DOHH2 (cell line): Measurements from ENCODE around the gene MYLK.

Experiments used
- H3F3A ChIP-seq: fragments of 200-600 bp; sonication (generic), shearing (Covaris generic); 2 replicates; pipeline ENCODE4 v1.6.0; 2016; ENCODE audit warnings: antibody characterized with exemption, mild to moderate bottlenecking; ENCODE audit not compliant: control insufficient read depth, insufficient read depth
- H3K27ac ChIP-seq: fragments of 200-600 bp; sonication (generic); 2 replicates; pipeline ENCODE4 v1.5.1; 2014; ENCODE audit warnings: low read depth, mild to moderate bottlenecking, low read length, moderate library complexity
- H3K27me3 ChIP-seq: fragments of 200-600 bp; sonication (generic); 2 replicates; pipeline ENCODE4 v1.6.1; 2014; ENCODE audit warnings: mild to moderate bottlenecking, low read length, mixed read lengths; ENCODE audit not compliant: control insufficient read depth
- H3K36me3 ChIP-seq: fragments of 200-600 bp; sonication (generic); 2 replicates; pipeline ENCODE4 v1.6.1; 2014; ENCODE audit warnings: mild to moderate bottlenecking, low read length, moderate library complexity, mixed read lengths; ENCODE audit not compliant: control insufficient read depth
- H3K4me1 ChIP-seq: fragments of 200-600 bp; sonication (generic); 2 replicates; pipeline ENCODE4 v1.6.1; 2014; ENCODE audit warnings: mild to moderate bottlenecking, low read length, mixed read lengths; ENCODE audit not compliant: control insufficient read depth
- H3K4me2 ChIP-seq: fragments of 200-600 bp; sonication (generic); 2 replicates; pipeline ENCODE4 v1.6.0; 2014; ENCODE audit warnings: mild to moderate bottlenecking, low read length, moderate library complexity
- H3K4me3 ChIP-seq: fragments of 200-600 bp; sonication (generic); 2 replicates; pipeline ENCODE4 v1.5.1; 2014; ENCODE audit warnings: mild to moderate bottlenecking, low read length, mixed read lengths
- H3K79me2 ChIP-seq: fragments of 200-600 bp; sonication (generic); 2 replicates; pipeline ENCODE4 v1.6.1; 2014; ENCODE audit warnings: mild to moderate bottlenecking, low read length, mixed read lengths; ENCODE audit not compliant: control insufficient read depth
- H3K9me2 ChIP-seq: fragments of 200-600 bp; sonication (generic); replicated peaks from 2 replicates; pipeline ENCODE4 v1.6.1; 2014; ENCODE audit warnings: mild to moderate bottlenecking, low read length, mixed read lengths; ENCODE audit not compliant: control insufficient read depth
- H3K9me3 ChIP-seq: fragments of 200-600 bp; sonication (generic); 2 replicates; pipeline ENCODE4 v1.6.1; 2014; ENCODE audit warnings: antibody characterized with exemption, low read length, mixed read lengths; ENCODE audit not compliant: control insufficient read depth, insufficient read depth
- H4K20me1 ChIP-seq: fragments of 200-600 bp; sonication (generic); 2 replicates; pipeline ENCODE4 v1.6.0; 2014; ENCODE audit warnings: low read depth, mild to moderate bottlenecking, antibody characterized with exemption, low read length, moderate library complexity; ENCODE audit not compliant: control insufficient read depth, insufficient read depth
- CTCF ChIP-seq: fragments of 200-600 bp; sonication (generic); IDR thresholded peaks from one replicate; pipeline ENCODE4 v1.5.1; 2014; ENCODE audit warnings: antibody characterized with exemption, mild to moderate bottlenecking, low read depth, low read length; ENCODE audit not compliant: poor library complexity, severe bottlenecking
- EZH2phosphoT487 ChIP-seq: fragments of 200-600 bp; sonication (generic); IDR thresholded peaks from 2 replicates; pipeline ENCODE4 v1.6.1; 2017; ENCODE audit warnings: borderline replicate concordance, mild to moderate bottlenecking, antibody characterized with exemption, low read length, moderate library complexity, mixed read lengths

Gene MYLK

GRCh38 chr3:123653221-123653682 is 230.9 kb downstream of the MYLK start:
- TF ChIP-seq CTCF (no peak), EZH2phosphoT487 (no peak)
- no peaks in the 10 kb centered on the region for H3K79me2 ChIP-seq
- H4K20me1 ChIP-seq: no peaks in the 10 kb centered on the region
- H3K9me2 ChIP-seq: no peaks in the 10 kb centered on the region
- H3K4me2 ChIP-seq: no peak overlapping the region
- no peaks in the 10 kb centered on the region for H3F3A ChIP-seq
- H3K9me3 ChIP-seq: peaks cover 5% of the 10 kb centered on the region; the same call in 1 of the 2 replicates
- no peak overlapping the region for H3K4me3 ChIP-seq
- no peaks in the 10 kb centered on the region for H3K36me3 ChIP-seq
- no peaks in the 10 kb centered on the region for H3K4me1 ChIP-seq
- H3K27me3 ChIP-seq: no peaks in the 10 kb centered on the region
- H3K27ac ChIP-seq: no peak overlapping the region

- Histone ChIP-seq H3K79me2 (no peaks in the 10 kb centered on the region), H3K36me3 (no peaks in the 10 kb centered on the region), H3K9me2 (no peaks in the 10 kb centered on the region), H4K20me1 (no peaks in the 10 kb centered on the region), H3K27ac (no peak overlapping the region), H3F3A (no peaks in the 10 kb centered on the region), H3K4me1 (no peaks in the 10 kb centered on the region), H3K4me2 (no peak overlapping the region), H3K9me3 (peaks cover 5% of the 10 kb centered on the region; the same call in 1 of the 2 replicates), H3K4me3 (no peak overlapping the region), H3K27me3 (no peaks in the 10 kb centered on the region)
- TF ChIP-seq CTCF: peak; percentile 80
- TF ChIP-seq EZH2phosphoT487: no peak
Measured at GRCh38 chr3:123652342-123652984, 231.7 kb downstream of the MYLK start.

GRCh38 chr3:123651449-123652341 is 232.4 kb downstream of the MYLK start:
- H3K36me3 ChIP-seq: no peaks in the 10 kb centered on the region

More at GRCh38 chr3:123651449-123652341, 232.4 kb downstream of the MYLK start:
- Histone ChIP-seq H4K20me1 (no peaks in the 10 kb centered on the region), H3K9me3 (no peaks in the 10 kb centered on the region), H3K9me2 (no peaks in the 10 kb centered on the region), H3K4me3 (no peak overlapping the region), H3K27ac (no peak overlapping the region), H3K4me1 (no peaks in the 10 kb centered on the region), H3K27me3 (no peaks in the 10 kb centered on the region), H3F3A (no peaks in the 10 kb centered on the region), H3K79me2 (no peaks in the 10 kb centered on the region), H3K4me2 (no peak overlapping the region)
- no peak for TF ChIP-seq CTCF
